Upper lobe of left lung (tissue), 4 donors: ENCODE measurements around the gene KAZN.

Experiments
- CTCF ChIP-seq, 6 experiments: fragments of 450-650 bp in 4 of 6; fragments of 200-600 bp in 2 of 6; sonication (generic) in 2 of 6; IDR thresholded peaks; one replicate each; pipeline ENCODE4 v1.5.1; 2016 to 2019; ENCODE audit warnings: antibody characterized with exemption in 6 of 6
- EP300 ChIP-seq, 4 donors: sonication (generic); formaldehyde crosslinking; IDR thresholded peaks; one replicate each; pipeline ENCODE4 v1.5.1; 2017; ENCODE audit warnings: antibody characterized with exemption in 4 of 4, control low read depth in 2 of 4
- POLR2A ChIP-seq, 4 donors: fragments of 450-650 bp; IDR thresholded peaks; one replicate each; pipeline ENCODE4 v1.5.1; 2016 to 2017; ENCODE audit warnings: antibody characterized with exemption in 4 of 4, mild to moderate bottlenecking in 2 of 4
- POLR2AphosphoS5 ChIP-seq, 2 donors: sonication (generic); formaldehyde crosslinking; IDR thresholded peaks; one replicate each; pipeline ENCODE4 v1.5.1; 2017; ENCODE audit warnings: antibody characterized with exemption in 2 of 2

- no peak for TF ChIP-seq POLR2A (IDR thresholded peaks at IDR 0.05)
- TF ChIP-seq POLR2AphosphoS5 (IDR thresholded peaks at IDR 0.05), result no peak
- TF ChIP-seq CTCF (IDR thresholded peaks at IDR 0.05), result no peak
- TF ChIP-seq EP300 (IDR thresholded peaks at IDR 0.05), result no peak
Measured at GRCh38 chr1:14663773-14664172, 65.3 kb downstream of the KAZN start.
